PFSK-1 (cell line): ENCODE data around the gene PTPRN2.

Source experiments
- FOXP2 ChIP-seq: optimal IDR thresholded peaks from 2 replicates; pipeline ENCODE3; 2011; ENCODE audit warnings: borderline replicate concordance, control low read depth, inconsistent platforms; ENCODE audit not compliant: insufficient read depth; ENCODE audit errors: extremely low read length, extremely low read depth
- POLR2AphosphoS5 ChIP-seq: IDR thresholded peaks from 2 replicates; pipeline ENCODE4 v1.6.1; 2012; ENCODE audit warnings: low read depth, mild to moderate bottlenecking, control low read depth, low read length, moderate library complexity
- REST ChIP-seq, 2 experiments: IDR thresholded peaks; 2 replicates each; pipeline versions ENCODE4 v1.6.1 to v1.8.0; 2011 to 2012; ENCODE audit warnings: low read depth in 2 of 2, low read length in 2 of 2, control low read depth in 1 of 2, inconsistent platforms in 1 of 2, mild to moderate bottlenecking in 1 of 2, moderate library complexity in 1 of 2; ENCODE audit not compliant: insufficient read depth in 1 of 2
- SIN3A ChIP-seq: IDR thresholded peaks from 2 replicates; pipeline ENCODE4 v1.6.1; 2012; ENCODE audit warnings: mild to moderate bottlenecking, low read length, moderate library complexity, borderline replicate concordance; ENCODE audit not compliant: insufficient read depth
- TAF1 ChIP-seq: IDR thresholded peaks from 2 replicates; pipeline ENCODE4 v1.6.1; 2012; ENCODE audit warnings: low read length, control low read depth, borderline replicate concordance; ENCODE audit not compliant: insufficient read depth

Gene PTPRN2

GRCh38 chr7:158563911-158564662 lies 23.5 kb downstream of the PTPRN2 start:
- TF ChIP-seq SIN3A (no peak), FOXP2 (no peak), TAF1 (no peak), REST (IDR thresholded peaks at IDR 0.05; ENCODE audit: insufficient read depth in 1 of 2, low read depth in 2 of 2, low read length in 2 of 2) (no peak), POLR2AphosphoS5 (no peak)

GRCh38 chr7:158563051-158563450 lies 24.6 kb downstream of the PTPRN2 start:
- TF ChIP-seq REST (IDR thresholded peaks at IDR 0.05; ENCODE audit: insufficient read depth in 1 of 2, low read depth in 2 of 2, low read length in 2 of 2) (peak in 1 of 2 experiments; percentile 68; a peak in 2 of 4 replicates), TAF1 (no peak)

- no peak for TF ChIP-seq FOXP2
- TF ChIP-seq POLR2AphosphoS5 = no peak
- no peak for TF ChIP-seq TAF1
- TF ChIP-seq REST (IDR thresholded peaks at IDR 0.05; ENCODE audit: insufficient read depth in 1 of 2, low read depth in 2 of 2, low read length in 2 of 2) = no peak
These were observed 25.1 kb downstream of the PTPRN2 start for GRCh38 chr7:158562517-158562916.

GRCh38 chr7:158561659-158562058 lies 26.0 kb downstream of the PTPRN2 start:
- TF ChIP-seq FOXP2 (no peak), SIN3A (no peak), REST (IDR thresholded peaks at IDR 0.05; ENCODE audit: insufficient read depth in 1 of 2, low read depth in 2 of 2, low read length in 2 of 2) (no peak), POLR2AphosphoS5 (no peak), TAF1 (no peak)

GRCh38 chr7:158560386-158560785 lies 27.2 kb downstream of the PTPRN2 start:
- no peak for TF ChIP-seq TAF1
- no peak for TF ChIP-seq FOXP2
- no peak for TF ChIP-seq SIN3A
- TF ChIP-seq POLR2AphosphoS5 = no peak
- TF ChIP-seq REST (IDR thresholded peaks at IDR 0.05; ENCODE audit: insufficient read depth in 1 of 2, low read depth in 2 of 2, low read length in 2 of 2) = no peak
